Activated CD8-positive, alpha-beta memory T cell treated with anti-CD3 and anti-CD28 coated beads, Interleukin-2, amount 50 U/mL, for 4 hours (primary cell): ENCODE measurements around the gene CCDC81.

Experiments used
- DNase-seq: peaks from one replicate; pipeline ENCODE4 v3.0.0-alpha.2; 2020

Gene CCDC81

GRCh38 chr11:86469491-86470388 is 95.1 kb downstream of the CCDC81 start:
- no peak for DNase-seq
